Measurements from ENCODE around the gene AEBP2. TPM values are rescaled to one million over a fixed set of nuclear protein-coding genes. Genes with fewer than 3 reads are reported as not detected.
"Not testable (repeated sequence)": the region's sequence is repeated elsewhere in the genome, so short reads cannot be mapped to it uniquely, and the experiment has no call there.

The AEBP2 gene
- total RNA-seq, 1 donor from 2014 or later: 36.5 TPM

- Mint-ChIP-seq H3K27ac (ENCODE audit: unreplicated experiment) (no peak overlapping the region), H3K4me3 (ENCODE audit: unreplicated experiment) (no peak overlapping the region), H3K4me1 (ENCODE audit: low read depth) (peaks cover 59% of the 10 kb centered on the region)
Measured at GRCh38 chr12:19550626-19551025, 111.3 kb downstream of the AEBP2 start.

GRCh38 chr12:19552441-19553097 is 113.3 kb downstream of the AEBP2 start:
- not testable (repeated sequence) for H3K27ac Mint-ChIP-seq (ENCODE audit: unreplicated experiment); H3K27me3 Mint-ChIP-seq (ENCODE audit: low read depth); DNase-seq (ENCODE audit: low spot score); H3K9me3 Mint-ChIP-seq (ENCODE audit: low read depth); H3K36me3 Mint-ChIP-seq (ENCODE audit: low read depth); H3K4me3 Mint-ChIP-seq (ENCODE audit: unreplicated experiment)
- peaks cover 51% of the 10 kb centered on the region for H3K4me1 Mint-ChIP-seq (ENCODE audit: low read depth)

More at GRCh38 chr12:19550626-19551025, 111.3 kb downstream of the AEBP2 start:
- H3K36me3 Mint-ChIP-seq (ENCODE audit: low read depth): peaks cover 2% of the 10 kb centered on the region
- no peaks in the 10 kb centered on the region for H3K9me3 Mint-ChIP-seq (ENCODE audit: low read depth)
- H3K27me3 Mint-ChIP-seq (ENCODE audit: low read depth): no peaks in the 10 kb centered on the region
- no peak for TF ChIP-seq CTCF (IDR thresholded peaks at IDR 0.05)
- no peak for DNase-seq (ENCODE audit: low spot score)

- Mint-ChIP-seq H3K27me3 (ENCODE audit: low read depth) (no peaks in the 10 kb centered on the region), H3K4me1 (ENCODE audit: low read depth) (peaks cover 45% of the 10 kb centered on the region), H3K4me3 (ENCODE audit: unreplicated experiment) (no peak overlapping the region), H3K36me3 (ENCODE audit: low read depth) (peaks cover 2% of the 10 kb centered on the region), H3K27ac (ENCODE audit: unreplicated experiment) (no peak overlapping the region), H3K9me3 (ENCODE audit: low read depth) (no peaks in the 10 kb centered on the region)
- no peak for TF ChIP-seq CTCF (IDR thresholded peaks at IDR 0.05)
- no peak for DNase-seq (ENCODE audit: low spot score)
Measured at GRCh38 chr12:19553175-19553574, 113.9 kb downstream of the AEBP2 start.

- Mint-ChIP-seq H3K27me3 (ENCODE audit: low read depth) (no peaks in the 10 kb centered on the region), H3K9me3 (ENCODE audit: low read depth) (peaks cover 6% of the 10 kb centered on the region), H3K4me3 (ENCODE audit: unreplicated experiment) (no peak overlapping the region)
Measured at GRCh38 chr12:19561411-19561961, 122.2 kb downstream of the AEBP2 start.

More at GRCh38 chr12:19561411-19561961, 122.2 kb downstream of the AEBP2 start:
- Mint-ChIP-seq H3K36me3 (ENCODE audit: low read depth) (peaks cover 11% of the 10 kb centered on the region), H3K4me1 (ENCODE audit: low read depth) (peaks cover 9% of the 10 kb centered on the region), H3K27ac (ENCODE audit: unreplicated experiment) (no peak overlapping the region)
- TF ChIP-seq CTCF (IDR thresholded peaks at IDR 0.05): no peak
- no peak for DNase-seq (ENCODE audit: low spot score)
